ENCODE data around the gene PRKAG1. TPM values are rescaled to one million over a fixed set of nuclear protein-coding genes. Genes with fewer than 3 reads are reported as not detected.

The PRKAG1 gene
- polyA plus RNA-seq, 1 donor from 2014 or later = 71.0 TPM

DNA sequence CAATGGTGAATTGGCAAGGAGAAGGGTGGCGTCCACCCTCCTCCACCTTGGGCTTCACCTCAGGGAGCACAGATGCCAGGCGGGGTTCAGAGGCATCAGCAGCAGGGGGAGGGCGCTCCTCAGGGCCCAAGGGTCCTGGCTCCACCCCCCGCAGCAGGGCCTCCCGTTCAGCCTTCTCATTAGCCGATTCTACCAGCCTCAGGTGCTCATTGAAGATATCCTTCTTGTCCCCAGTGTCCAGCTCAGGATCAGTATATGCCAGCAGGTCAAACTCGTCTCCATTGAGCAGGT, 19.3 kb upstream of the PRKAG1 start:
- Histone ChIP-seq H3K79me2 (replicated peaks; ENCODE audit: insufficient read depth, low read length) (no peaks in the 10 kb centered on the region), H4K20me1 (ENCODE audit: insufficient read depth) (no peaks in the 10 kb centered on the region), H3K36me3 (ENCODE audit: insufficient read depth, low read length) (no peaks in the 10 kb centered on the region), H3K27ac (ENCODE audit: low read length) (no peak overlapping the region), H3K9ac (ENCODE audit: low read length) (no peak overlapping the region), H3K9me3 (ENCODE audit: low read length) (no peaks in the 10 kb centered on the region), H3F3A (ENCODE audit: insufficient read depth, low read length, poor library complexity, severe bottlenecking) (no peaks in the 10 kb centered on the region), H3K27me3 (ENCODE audit: insufficient read depth, low read depth, low read length) (no peaks in the 10 kb centered on the region), H3K9me2 (ENCODE audit: insufficient read depth, low read length) (no peaks in the 10 kb centered on the region), H3K4me2 (ENCODE audit: low read length) (no peak overlapping the region), H3K4me3 (ENCODE audit: low read length) (no peak overlapping the region), H2AFZ (ENCODE audit: low read depth, low read length) (no peak overlapping the region)
- no peak for TF ChIP-seq POLR2AphosphoS5 (IDR thresholded peaks at IDR 0.05)
- TF ChIP-seq SMC3 (conservative IDR thresholded peaks at IDR 0.05; ENCODE audit: poor library complexity) = no peak

DNA sequence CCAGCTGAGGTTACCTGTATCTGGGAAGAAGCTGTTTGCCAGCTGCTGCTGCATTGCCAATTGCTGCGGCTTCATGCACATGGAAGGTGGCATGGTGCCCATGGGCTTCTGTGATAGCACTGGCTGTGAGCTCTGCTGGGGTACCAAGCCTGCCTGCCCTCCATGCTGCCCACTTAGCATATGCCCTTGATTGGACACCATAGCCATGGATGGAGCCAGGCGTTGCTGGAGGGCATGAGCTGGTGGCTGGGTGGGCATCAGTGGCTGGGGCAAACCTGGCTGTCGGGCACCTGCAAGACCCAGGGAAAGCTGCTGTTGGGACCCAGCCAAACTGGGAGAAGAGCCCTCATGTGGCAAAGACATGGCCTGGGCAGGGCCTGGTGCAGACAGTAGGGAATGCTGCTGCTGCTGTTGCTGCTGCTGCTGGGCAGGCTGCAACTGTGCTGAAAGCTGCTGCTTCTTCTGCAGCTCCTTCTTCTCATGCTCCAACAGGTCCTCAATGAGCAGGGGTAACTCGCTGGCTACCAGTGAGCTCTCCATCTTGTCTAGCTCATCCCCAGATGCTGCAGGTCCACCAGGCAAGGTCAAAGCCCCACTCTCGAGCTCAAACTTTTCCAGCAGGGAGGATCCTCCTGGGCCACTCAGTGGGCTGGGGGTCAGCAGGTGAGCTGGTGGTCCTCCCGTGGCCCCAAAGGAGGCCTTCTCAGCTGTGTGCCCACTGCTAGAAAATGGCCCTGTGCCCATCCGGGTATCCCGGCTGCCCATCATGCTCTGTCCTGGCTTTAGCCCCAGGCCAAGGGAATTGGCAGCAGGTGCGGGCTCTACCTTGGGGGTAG, 18.8 kb upstream of the PRKAG1 start:
- no peaks in the 10 kb centered on the region for H4K20me1 ChIP-seq (ENCODE audit: insufficient read depth)
- no peaks in the 10 kb centered on the region for H3K9me3 ChIP-seq (ENCODE audit: low read length)
- H3K4me3 ChIP-seq (ENCODE audit: low read length) = no peak overlapping the region
- H3K36me3 ChIP-seq (ENCODE audit: insufficient read depth, low read length) = no peaks in the 10 kb centered on the region
- no peak overlapping the region for H3K4me2 ChIP-seq (ENCODE audit: low read length)
- TF ChIP-seq POLR2AphosphoS5 (IDR thresholded peaks at IDR 0.05) = no peak
- TF ChIP-seq TAF1 (IDR thresholded peaks at IDR 0.05; ENCODE audit: low read depth) = no peak
- TF ChIP-seq MXI1 (conservative IDR thresholded peaks at IDR 0.05; ENCODE audit: poor library complexity, severe bottlenecking) = no peak
- no peak for TF ChIP-seq EZH2 (IDR thresholded peaks at IDR 0.05; ENCODE audit: borderline replicate concordance, insufficient read depth, low read length, poor library complexity, severe bottlenecking)
- TF ChIP-seq RAD21 (conservative IDR thresholded peaks at IDR 0.05) = no peak
- TF ChIP-seq, protein P1, sequence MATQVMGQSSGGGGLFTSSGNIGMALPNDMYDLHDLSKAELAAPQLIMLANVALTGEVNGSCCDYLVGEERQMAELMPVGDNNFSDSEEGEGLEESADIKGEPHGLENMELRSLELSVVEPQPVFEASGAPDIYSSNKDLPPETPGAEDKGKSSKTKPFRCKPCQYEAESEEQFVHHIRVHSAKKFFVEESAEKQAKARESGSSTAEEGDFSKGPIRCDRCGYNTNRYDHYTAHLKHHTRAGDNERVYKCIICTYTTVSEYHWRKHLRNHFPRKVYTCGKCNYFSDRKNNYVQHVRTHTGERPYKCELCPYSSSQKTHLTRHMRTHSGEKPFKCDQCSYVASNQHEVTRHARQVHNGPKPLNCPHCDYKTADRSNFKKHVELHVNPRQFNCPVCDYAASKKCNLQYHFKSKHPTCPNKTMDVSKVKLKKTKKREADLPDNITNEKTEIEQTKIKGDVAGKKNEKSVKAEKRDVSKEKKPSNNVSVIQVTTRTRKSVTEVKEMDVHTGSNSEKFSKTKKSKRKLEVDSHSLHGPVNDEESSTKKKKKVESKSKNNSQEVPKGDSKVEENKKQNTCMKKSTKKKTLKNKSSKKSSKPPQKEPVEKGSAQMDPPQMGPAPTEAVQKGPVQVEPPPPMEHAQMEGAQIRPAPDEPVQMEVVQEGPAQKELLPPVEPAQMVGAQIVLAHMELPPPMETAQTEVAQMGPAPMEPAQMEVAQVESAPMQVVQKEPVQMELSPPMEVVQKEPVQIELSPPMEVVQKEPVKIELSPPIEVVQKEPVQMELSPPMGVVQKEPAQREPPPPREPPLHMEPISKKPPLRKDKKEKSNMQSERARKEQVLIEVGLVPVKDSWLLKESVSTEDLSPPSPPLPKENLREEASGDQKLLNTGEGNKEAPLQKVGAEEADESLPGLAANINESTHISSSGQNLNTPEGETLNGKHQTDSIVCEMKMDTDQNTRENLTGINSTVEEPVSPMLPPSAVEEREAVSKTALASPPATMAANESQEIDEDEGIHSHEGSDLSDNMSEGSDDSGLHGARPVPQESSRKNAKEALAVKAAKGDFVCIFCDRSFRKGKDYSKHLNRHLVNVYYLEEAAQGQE (IDR thresholded peaks at IDR 0.05; ENCODE audit: borderline replicate concordance) = no peak
- TF ChIP-seq EP300 (conservative IDR thresholded peaks at IDR 0.05; ENCODE audit: poor library complexity, severe bottlenecking) = no peak
- TF ChIP-seq SMC3 (conservative IDR thresholded peaks at IDR 0.05; ENCODE audit: poor library complexity) = no peak
- TF ChIP-seq, protein P2, sequence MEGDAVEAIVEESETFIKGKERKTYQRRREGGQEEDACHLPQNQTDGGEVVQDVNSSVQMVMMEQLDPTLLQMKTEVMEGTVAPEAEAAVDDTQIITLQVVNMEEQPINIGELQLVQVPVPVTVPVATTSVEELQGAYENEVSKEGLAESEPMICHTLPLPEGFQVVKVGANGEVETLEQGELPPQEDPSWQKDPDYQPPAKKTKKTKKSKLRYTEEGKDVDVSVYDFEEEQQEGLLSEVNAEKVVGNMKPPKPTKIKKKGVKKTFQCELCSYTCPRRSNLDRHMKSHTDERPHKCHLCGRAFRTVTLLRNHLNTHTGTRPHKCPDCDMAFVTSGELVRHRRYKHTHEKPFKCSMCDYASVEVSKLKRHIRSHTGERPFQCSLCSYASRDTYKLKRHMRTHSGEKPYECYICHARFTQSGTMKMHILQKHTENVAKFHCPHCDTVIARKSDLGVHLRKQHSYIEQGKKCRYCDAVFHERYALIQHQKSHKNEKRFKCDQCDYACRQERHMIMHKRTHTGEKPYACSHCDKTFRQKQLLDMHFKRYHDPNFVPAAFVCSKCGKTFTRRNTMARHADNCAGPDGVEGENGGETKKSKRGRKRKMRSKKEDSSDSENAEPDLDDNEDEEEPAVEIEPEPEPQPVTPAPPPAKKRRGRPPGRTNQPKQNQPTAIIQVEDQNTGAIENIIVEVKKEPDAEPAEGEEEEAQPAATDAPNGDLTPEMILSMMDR (IDR thresholded peaks at IDR 0.05; ENCODE audit: poor library complexity, severe bottlenecking) = no peak
- H3K9me2 ChIP-seq (ENCODE audit: insufficient read depth, low read length) = no peaks in the 10 kb centered on the region
- no peak overlapping the region for H2AFZ ChIP-seq (ENCODE audit: low read depth, low read length)
- no peak overlapping the region for H3K27ac ChIP-seq (ENCODE audit: low read length)
- no peaks in the 10 kb centered on the region for H3K27me3 ChIP-seq (ENCODE audit: insufficient read depth, low read depth, low read length)
- H3K9ac ChIP-seq (ENCODE audit: low read length) = no peak overlapping the region
- no peaks in the 10 kb centered on the region for H3K79me2 ChIP-seq (replicated peaks; ENCODE audit: insufficient read depth, low read length)
- no peaks in the 10 kb centered on the region for H3F3A ChIP-seq (ENCODE audit: insufficient read depth, low read length, poor library complexity, severe bottlenecking)
